Measurements from ENCODE around the gene TINAGL1.

Gene TINAGL1

GRCh38 chr1:31573261-31573660, 3.1 kb upstream of the TINAGL1 start:
- no peak for FAIRE-seq
- TF ChIP-seq PAX5 (IDR thresholded peaks at IDR 0.05; ENCODE audit: insufficient read depth, low read length, severe bottlenecking) (no peak), SPI1 (IDR thresholded peaks at IDR 0.05; ENCODE audit: low read depth, low read length) (no peak)
- no peak for DNase-seq (ENCODE audit: insufficient read length, low spot score)

GRCh38 chr1:31574749-31575368, 1.5 kb upstream of the TINAGL1 start:
- TF ChIP-seq PAX5 (IDR thresholded peaks at IDR 0.05; ENCODE audit: insufficient read depth, low read length, severe bottlenecking), result no peak
- TF ChIP-seq POLR2A (IDR thresholded peaks at IDR 0.05; ENCODE audit: low read depth, low read length), result no peak
- no peak for TF ChIP-seq TAF1 (IDR thresholded peaks at IDR 0.05; ENCODE audit: low read depth, low read length)
- TF ChIP-seq SPI1 (IDR thresholded peaks at IDR 0.05; ENCODE audit: low read depth, low read length), result no peak
- no peak for TF ChIP-seq POLR2AphosphoS5 (IDR thresholded peaks at IDR 0.05; ENCODE audit: low read depth, low read length)
- TF ChIP-seq POU2F2 (IDR thresholded peaks at IDR 0.05; ENCODE audit: low read depth, low read length), result no peak
- FAIRE-seq, result no peak

GRCh38 chr1:31575369-31576140, 760 bp upstream of the TINAGL1 start:
- DNase-seq (ENCODE audit: insufficient read length, low spot score) (no peak), FAIRE-seq (no peak)
- no peak for TF ChIP-seq POU2F2 (IDR thresholded peaks at IDR 0.05; ENCODE audit: low read depth, low read length)
- TF ChIP-seq POLR2AphosphoS5 (IDR thresholded peaks at IDR 0.05; ENCODE audit: low read depth, low read length), result no peak

More at GRCh38 chr1:31574749-31575368, 1.5 kb upstream of the TINAGL1 start:
- DNase-seq (ENCODE audit: insufficient read length, low spot score), result no peak

- TF ChIP-seq POLR2A (IDR thresholded peaks at IDR 0.05; ENCODE audit: low read depth, low read length) (no peak), POU2F2 (IDR thresholded peaks at IDR 0.05; ENCODE audit: low read depth, low read length) (no peak), PAX5 (IDR thresholded peaks at IDR 0.05; ENCODE audit: insufficient read depth, low read length, severe bottlenecking) (no peak), SPI1 (IDR thresholded peaks at IDR 0.05; ENCODE audit: low read depth, low read length) (no peak), POLR2AphosphoS5 (IDR thresholded peaks at IDR 0.05; ENCODE audit: low read depth, low read length) (no peak), TAF1 (IDR thresholded peaks at IDR 0.05; ENCODE audit: low read depth, low read length) (no peak)
- FAIRE-seq (no peak), DNase-seq (ENCODE audit: insufficient read length, low spot score) (no peak)
These were observed 584 bp downstream of the TINAGL1 start for GRCh38 chr1:31576743-31577455.

- DNase-seq (ENCODE audit: insufficient read length, low spot score) (no peak), FAIRE-seq (no peak)
- no peak for TF ChIP-seq SPI1 (IDR thresholded peaks at IDR 0.05; ENCODE audit: low read depth, low read length)
- TF ChIP-seq POLR2A (IDR thresholded peaks at IDR 0.05; ENCODE audit: low read depth, low read length), result no peak
- TF ChIP-seq TAF1 (IDR thresholded peaks at IDR 0.05; ENCODE audit: low read depth, low read length), result no peak
- TF ChIP-seq POLR2AphosphoS5 (IDR thresholded peaks at IDR 0.05; ENCODE audit: low read depth, low read length), result no peak
- no peak for TF ChIP-seq POU2F2 (IDR thresholded peaks at IDR 0.05; ENCODE audit: low read depth, low read length)
- no peak for TF ChIP-seq PAX5 (IDR thresholded peaks at IDR 0.05; ENCODE audit: insufficient read depth, low read length, severe bottlenecking)
These were observed 1.3 kb downstream of the TINAGL1 start for GRCh38 chr1:31577515-31578192.

GRCh38 chr1:31579374-31579773, 3.1 kb downstream of the TINAGL1 start:
- FAIRE-seq (no peak), DNase-seq (ENCODE audit: insufficient read length, low spot score) (no peak)
- TF ChIP-seq POLR2A (IDR thresholded peaks at IDR 0.05; ENCODE audit: low read depth, low read length) (no peak), POLR2AphosphoS5 (IDR thresholded peaks at IDR 0.05; ENCODE audit: low read depth, low read length) (no peak), PAX5 (IDR thresholded peaks at IDR 0.05; ENCODE audit: insufficient read depth, low read length, severe bottlenecking) (no peak), SPI1 (IDR thresholded peaks at IDR 0.05; ENCODE audit: low read depth, low read length) (no peak), TAF1 (IDR thresholded peaks at IDR 0.05; ENCODE audit: low read depth, low read length) (no peak), POU2F2 (IDR thresholded peaks at IDR 0.05; ENCODE audit: low read depth, low read length) (no peak)

GRCh38 chr1:31580513-31580870, 4.2 kb downstream of the TINAGL1 start:
- TF ChIP-seq POLR2A (IDR thresholded peaks at IDR 0.05; ENCODE audit: low read depth, low read length), result no peak
- no peak for TF ChIP-seq PAX5 (IDR thresholded peaks at IDR 0.05; ENCODE audit: insufficient read depth, low read length, severe bottlenecking)
- TF ChIP-seq TAF1 (IDR thresholded peaks at IDR 0.05; ENCODE audit: low read depth, low read length), result no peak
- no peak for TF ChIP-seq POLR2AphosphoS5 (IDR thresholded peaks at IDR 0.05; ENCODE audit: low read depth, low read length)
- no peak for TF ChIP-seq POU2F2 (IDR thresholded peaks at IDR 0.05; ENCODE audit: low read depth, low read length)
- TF ChIP-seq SPI1 (IDR thresholded peaks at IDR 0.05; ENCODE audit: low read depth, low read length), result no peak
- FAIRE-seq, result no peak
- DNase-seq (ENCODE audit: insufficient read length, low spot score), result no peak

- DNase-seq (ENCODE audit: insufficient read length, low spot score) (no peak), FAIRE-seq (no peak)
- no peak for TF ChIP-seq PAX5 (IDR thresholded peaks at IDR 0.05; ENCODE audit: insufficient read depth, low read length, severe bottlenecking)
- TF ChIP-seq POU2F2 (IDR thresholded peaks at IDR 0.05; ENCODE audit: low read depth, low read length), result no peak
- no peak for TF ChIP-seq TAF1 (IDR thresholded peaks at IDR 0.05; ENCODE audit: low read depth, low read length)
- no peak for TF ChIP-seq SPI1 (IDR thresholded peaks at IDR 0.05; ENCODE audit: low read depth, low read length)
- no peak for TF ChIP-seq POLR2A (IDR thresholded peaks at IDR 0.05; ENCODE audit: low read depth, low read length)
- no peak for TF ChIP-seq POLR2AphosphoS5 (IDR thresholded peaks at IDR 0.05; ENCODE audit: low read depth, low read length)
These were observed 4.7 kb downstream of the TINAGL1 start for GRCh38 chr1:31580891-31581603.
